ENCODE data around the gene IDI1. TPM values are rescaled to one million over a fixed set of nuclear protein-coding genes. Genes with fewer than 3 reads are reported as not detected.

IDI1 gene
- total RNA-seq, 1 donor from 2014 or later: 39.9 TPM

- no peak for ATAC-seq
Measured at GRCh38 chr10:992467-992866, 56.5 kb downstream of the IDI1 start.

GRCh38 chr10:990808-991207 is 58.1 kb downstream of the IDI1 start:
- no peak for ATAC-seq

Other genes with a start within 250 kb of the IDI1 start
- 78.9 TPM for gene LARP4B, start 117.4 kb downstream of the IDI1 start, total RNA-seq
- 29.6 TPM for gene GTPBP4, start 60.7 kb downstream of the IDI1 start, total RNA-seq
- not detected for gene IDI2, start 23.3 kb downstream of the IDI1 start, total RNA-seq
- 12.9 TPM for gene WDR37, start 7.3 kb upstream of the IDI1 start, total RNA-seq